Midbrain (tissue), 1 donor: ENCODE data around the gene DTWD2.

Source experiments
- DNase-seq: peaks from one replicate; lab custom pipeline; 2025; lab: John Stamatoyannopoulos, UW

The DTWD2 gene, protein sequence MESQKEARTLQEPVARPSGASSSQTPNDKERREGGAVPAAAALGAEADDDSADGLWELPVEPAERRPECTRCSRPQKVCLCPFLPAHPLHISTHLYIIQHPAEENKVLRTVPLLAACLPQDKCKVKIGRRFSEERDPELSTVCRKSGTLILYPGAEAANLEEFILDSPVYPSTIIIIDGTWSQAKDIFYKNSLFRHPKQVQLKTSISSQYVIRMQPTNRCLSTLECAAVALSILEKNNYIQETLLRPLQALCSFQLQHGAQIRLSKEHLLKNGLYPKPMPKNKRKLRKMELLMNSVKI

DNA sequence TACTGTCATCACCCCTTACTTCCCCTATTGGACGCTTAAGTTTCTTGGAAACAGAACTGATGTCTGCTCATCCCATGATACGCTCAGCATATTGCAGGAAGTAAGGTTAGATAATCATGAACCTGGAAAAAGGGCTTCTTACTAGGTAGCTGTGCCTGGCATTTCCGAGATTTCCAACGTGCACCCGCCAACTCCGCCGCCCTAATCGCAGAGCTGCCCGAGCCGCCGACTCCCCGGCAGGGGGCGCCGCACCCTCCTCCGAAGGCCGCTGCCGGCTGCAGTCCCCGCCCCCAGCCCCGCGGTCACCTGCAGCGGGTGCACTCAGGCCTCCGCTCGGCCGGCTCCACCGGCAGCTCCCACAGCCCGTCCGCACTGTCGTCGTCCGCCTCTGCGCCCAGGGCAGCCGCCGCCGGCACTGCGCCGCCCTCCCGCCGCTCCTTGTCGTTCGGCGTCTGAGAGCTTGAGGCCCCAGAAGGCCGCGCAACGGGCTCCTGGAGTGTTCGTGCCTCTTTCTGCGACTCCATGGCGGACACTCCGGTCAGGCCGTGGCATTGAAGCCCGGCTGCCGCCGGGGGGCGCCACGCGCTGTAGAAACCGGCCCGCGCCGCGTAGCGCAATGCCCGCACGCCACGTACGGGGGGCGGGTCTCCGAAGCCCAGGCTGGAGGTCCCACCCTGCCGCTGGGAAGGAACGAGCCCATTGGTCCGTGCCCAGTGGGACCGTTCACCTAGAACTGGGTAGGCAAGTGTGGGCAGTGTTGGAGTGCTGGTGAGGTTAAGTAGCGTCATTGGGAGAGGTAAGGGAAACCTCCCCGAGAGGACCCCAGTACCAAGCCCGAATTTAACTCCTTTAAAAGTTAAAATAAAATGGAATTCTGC, at the start of gene DTWD2:
TSS of gene DTWD2 (minus strand) at position 560 of the 878 bp plus-strand sequence. CDS start at position 524, 36 bp downstream.
- peak; percentile 94 for DNase-seq

DNA sequence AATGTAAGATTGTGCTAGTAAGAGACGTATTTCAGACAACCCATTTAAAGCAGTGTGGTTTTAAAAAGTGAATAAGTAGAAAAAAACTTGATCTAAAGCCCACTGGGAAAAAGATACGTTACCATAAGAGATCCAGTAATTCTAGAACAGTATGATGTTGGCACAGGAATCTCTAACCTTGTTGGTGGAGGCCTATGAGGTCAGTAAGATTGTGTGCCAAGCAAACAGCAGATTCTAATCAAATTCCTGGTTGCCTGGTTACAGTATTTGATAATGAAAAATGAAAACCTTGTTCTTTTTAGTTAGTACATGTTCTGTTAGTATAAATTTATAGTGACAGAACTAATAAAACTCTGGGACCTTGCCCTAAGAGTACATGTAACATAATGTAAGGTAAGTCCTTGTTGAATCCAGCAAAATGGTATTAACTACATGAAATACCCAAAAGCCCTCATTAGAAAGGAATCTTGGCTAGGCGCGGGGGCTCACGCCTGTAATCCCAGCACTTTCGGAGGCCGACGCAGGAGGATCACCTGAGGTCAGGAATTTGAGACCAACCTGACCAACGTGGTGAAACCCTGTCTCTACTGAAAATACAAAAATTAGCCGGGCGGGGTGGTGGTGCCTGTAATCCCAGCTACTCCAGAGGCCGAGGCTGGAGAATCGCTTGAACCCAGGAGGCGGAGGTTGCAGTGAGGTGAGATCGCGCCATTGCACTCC, 49.3 kb upstream of the DTWD2 start:
- DNase-seq, result no peak

DNA sequence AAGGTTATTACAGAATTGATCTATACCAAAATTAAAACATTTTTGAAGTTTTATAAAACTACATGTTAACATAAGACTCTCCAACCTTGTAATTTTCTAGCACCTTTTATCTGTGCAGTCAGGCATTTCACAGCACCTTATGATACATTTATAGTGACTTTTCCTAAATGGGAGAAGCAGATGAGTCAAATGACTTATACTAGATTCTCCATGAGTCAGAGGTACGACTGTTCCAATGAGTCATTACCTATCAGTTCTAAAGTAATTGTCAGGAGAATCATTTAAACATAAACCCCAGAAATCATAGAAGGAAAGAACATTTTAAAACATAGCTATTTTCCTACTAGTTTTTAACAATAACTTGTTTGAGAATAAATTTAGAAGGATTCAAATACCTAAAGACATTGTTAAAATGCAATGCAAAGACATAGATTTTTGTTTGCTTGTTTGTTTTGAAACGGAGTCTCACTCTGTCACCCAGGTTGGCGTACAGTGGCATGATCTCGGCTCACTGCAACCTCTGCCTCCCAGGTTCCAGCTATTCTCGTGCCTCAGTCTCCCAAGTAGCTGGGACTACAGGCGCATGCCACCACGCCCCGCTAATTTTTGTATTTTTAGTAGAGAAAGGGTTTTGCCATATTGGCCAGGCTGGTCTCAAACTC, 47.9 kb upstream of the DTWD2 start:
- DNase-seq, result no peak

DNA sequence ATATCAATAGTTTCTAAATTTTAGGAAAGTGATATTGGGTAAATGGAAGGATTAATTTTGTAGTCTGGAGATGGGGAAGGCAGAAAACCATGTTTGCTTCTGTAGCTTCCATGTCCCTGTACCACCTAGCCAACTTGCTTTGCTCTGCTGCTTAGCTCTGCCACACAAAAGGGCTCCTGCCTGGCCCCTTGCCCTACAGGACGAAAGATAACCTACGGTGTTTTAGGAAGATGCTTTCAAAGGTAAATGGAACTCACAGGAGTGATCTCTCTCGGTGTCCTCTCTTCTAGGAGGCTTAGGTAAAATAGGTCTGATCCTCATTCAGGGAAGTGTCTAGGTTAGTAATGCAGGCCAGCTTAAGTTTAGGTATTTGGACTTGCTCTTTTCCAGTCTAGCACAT, 44.8 kb upstream of the DTWD2 start:
- DNase-seq, result no peak

- no peak for DNase-seq
Observed at GRCh38 chr5:119032656-119033055, 44.3 kb upstream of the DTWD2 start.

DNA sequence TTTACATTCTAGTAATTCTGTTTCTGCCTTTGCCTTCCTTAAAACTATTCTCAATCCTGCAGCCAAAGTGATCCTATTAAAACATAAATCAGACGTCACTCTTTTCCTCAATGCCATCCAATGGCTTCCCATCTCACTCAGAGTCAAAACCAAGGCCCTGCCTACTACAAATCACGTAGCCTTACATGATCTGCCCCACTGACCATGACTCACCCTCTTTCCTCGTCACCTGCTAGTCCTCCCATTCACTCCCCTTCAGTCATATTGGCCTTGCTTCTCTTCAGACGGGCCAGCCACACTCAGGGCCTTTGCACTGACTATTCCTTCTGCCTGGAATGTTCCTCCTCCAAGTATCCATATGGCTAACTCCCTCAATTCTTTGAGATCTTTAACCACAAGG, 43.6 kb upstream of the DTWD2 start:
- DNase-seq, result no peak

DNA sequence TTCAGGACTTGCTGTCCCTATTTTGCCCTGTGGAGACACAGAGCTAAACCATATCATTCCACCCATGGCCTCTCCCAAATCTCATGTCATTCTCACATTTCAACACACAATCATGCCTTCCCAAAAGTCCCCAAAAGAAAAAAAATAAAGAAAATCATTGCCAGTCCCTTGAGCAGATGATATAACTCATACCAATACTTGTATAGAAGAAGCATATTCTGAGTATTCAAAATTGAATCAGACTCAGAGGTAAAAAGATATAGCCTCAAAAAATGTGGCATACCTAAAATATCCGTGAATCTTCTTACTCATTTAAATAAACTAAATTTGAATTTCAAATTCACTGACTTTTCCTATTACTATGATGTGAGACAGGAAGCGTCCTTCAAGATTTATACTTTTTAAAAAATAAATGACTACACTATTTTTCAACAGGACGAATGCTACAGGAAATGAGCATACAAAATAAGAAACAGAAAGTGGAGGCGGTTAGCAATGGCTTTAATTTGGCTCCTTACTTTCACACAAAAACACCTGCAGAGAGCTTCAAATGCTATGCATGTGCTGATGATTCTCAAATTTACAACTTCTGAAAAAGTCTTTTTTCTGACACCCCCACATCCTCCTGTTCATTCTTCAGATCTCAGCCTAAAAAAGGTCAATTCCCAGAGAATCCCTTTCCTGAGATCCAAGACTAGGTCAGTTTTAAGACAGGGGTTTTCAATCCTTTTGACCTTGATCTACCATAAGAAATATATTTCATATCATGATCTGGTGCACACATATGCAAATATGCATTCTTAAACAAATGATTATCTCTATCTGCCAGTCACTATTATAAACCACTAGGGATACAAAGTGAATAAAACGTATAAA, 42.9 kb upstream of the DTWD2 start:
- DNase-seq, result no peak

- no peak for DNase-seq
Observed at GRCh38 chr5:119028575-119028974, 40.2 kb upstream of the DTWD2 start.

- no peak for DNase-seq
Observed at GRCh38 chr5:119022773-119023172, 34.4 kb upstream of the DTWD2 start.

DNA sequence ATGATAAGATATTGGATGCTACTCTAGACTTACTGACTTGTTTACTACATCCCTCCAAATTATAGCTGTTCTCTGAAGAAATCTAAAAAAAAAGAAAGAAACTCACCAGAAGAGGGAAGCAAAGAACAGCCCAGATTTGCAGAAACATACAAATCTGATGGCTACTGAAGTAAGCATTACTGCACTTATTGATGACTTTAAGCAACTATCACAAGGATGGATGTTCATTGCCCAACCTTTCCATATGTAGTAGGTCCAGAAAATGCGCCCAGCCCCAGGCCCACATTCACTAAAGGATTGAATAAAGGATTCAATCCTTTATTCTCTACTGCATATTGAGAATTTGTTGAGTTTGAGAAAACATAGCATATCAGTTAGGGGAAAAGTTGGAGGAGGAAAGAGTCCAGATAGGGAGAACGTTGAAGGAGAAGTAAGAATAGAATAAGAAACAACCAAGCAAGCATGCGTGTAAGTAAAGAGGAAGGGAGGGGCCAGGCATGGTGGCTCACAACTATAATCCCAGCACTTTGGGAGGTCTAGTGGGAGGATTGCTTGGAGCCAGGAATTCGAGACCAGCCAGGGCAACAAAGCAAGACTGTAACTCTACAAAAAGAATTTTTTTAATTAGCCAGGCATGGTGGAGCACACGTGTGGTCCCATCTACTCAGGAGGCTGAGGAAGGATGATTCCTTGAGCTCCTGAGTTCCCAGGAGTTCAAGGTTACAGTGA, 33.8 kb upstream of the DTWD2 start:
- peak; percentile 65 for DNase-seq

DNA sequence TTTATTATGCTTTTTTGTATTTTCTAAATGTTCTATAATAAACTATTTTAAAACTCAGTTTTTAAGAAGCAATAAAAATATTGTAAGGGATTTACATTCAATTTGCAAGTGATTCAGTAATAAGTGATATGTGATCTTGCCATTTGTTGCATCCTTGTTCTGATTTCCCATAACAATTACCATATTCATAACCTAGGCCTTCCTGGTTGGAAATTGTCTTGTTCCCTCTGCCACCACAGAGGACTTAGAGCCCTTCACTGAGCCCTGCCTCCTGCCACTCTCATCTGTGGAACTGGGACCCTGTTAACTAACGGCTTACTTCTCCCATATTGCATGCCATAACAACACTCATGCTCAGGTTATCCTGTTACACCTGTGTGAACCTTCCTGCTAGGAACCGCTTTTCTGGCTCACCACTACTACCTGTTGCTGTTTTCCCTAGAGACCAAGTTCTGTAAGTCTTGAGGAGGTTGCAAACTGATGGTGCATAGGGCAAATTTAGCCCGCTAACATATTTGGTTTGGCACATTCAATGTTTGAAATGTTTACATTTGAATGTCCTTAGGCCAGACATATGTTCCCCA, 32.9 kb upstream of the DTWD2 start:
- no peak for DNase-seq

DNA sequence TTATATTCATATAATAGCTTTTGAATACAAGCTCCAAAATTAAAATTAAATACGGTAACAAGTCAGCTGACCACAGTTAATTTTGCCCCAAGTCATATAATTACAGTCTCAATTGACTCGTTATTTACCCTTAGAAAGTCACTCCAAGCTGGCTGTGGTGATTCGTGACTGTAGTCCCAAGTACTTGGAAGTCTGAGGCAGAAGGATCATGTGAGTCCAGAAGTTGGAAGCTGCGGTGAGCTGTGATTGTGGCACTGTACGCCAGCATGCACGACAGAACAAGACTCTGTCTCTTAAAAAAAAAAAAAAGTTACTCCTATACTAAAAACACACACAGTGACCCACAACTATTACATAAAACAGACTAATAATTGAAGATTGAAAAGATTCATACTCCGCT, 31.6 kb upstream of the DTWD2 start:
- DNase-seq, result peak; percentile 7

DNA sequence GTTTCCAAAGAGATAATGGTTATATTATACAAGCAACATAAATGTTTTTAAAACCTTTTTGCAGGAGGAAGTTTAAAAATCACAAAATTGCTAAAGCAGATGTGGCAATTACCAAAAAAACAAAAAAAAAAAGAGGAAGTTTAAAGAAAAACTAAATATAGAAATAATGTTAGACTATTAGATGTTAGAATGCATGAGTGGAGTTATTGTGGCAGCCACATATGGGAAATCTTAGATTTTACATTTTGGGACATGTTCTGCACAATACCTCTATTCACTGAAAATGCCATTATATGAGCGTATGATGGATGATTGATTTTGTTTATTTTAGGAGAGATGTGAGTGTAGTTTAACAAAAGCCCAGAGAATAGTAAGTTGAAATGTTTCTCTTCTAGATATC, 31.2 kb upstream of the DTWD2 start:
- no peak for DNase-seq

GRCh38 chr5:119017994-119018393, 29.6 kb upstream of the DTWD2 start:
- DNase-seq, result no peak

DNA sequence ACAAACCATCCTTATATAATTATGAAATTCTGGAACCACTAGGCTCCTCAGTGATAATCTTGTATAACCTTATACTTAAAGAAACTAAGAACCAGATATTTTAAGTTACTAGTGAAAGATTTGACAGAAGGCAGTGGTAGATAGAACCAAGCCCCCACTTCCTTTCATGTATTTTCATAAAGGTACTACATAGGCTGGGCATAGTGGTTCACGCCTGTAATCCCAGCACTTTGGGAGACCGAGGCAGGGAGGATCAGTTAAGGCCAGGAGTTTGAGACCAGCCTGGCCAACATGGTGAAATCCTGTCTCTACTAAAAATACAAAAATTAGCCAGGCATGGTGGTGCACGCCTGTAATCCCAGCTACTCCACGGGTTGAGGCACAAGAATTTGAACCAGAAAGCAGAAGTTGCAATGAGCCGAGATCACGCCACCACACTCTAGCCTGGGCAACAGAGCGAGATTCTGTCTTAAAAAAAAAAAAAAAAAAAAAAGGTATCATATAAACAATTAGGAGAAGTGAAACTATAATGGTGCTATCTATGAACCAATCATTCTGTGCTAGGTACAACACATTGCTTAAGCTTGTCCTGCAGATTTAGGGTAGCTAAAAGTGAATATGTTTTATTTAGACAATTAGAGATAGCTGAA, 27.9 kb upstream of the DTWD2 start:
- no peak for DNase-seq

GRCh38 chr5:119011186-119011585, 22.8 kb upstream of the DTWD2 start:
- no peak for DNase-seq

- DNase-seq, result no peak
Observed at GRCh38 chr5:119010206-119010605, 21.9 kb upstream of the DTWD2 start.

GRCh38 chr5:119009131-119009530, 20.8 kb upstream of the DTWD2 start:
- DNase-seq, result no peak

GRCh38 chr5:118999696-119000095, 11.3 kb upstream of the DTWD2 start:
- no peak for DNase-seq
